GM18498 (cell line): ENCODE measurements around the gene PHF20.
"Not testable (repeated sequence)": the region's sequence is repeated elsewhere in the genome, so short reads cannot be mapped to it uniquely, and the experiment has no call there.

Experiments used
- ATAC-seq: cut with Tn5 transposase; IDR thresholded peaks from one replicate; pipeline ENCODE4 v1.9.1; 2021; ENCODE audit warnings: mild to moderate bottlenecking, moderate library complexity; ENCODE audit not compliant: unreplicated experiment

The PHF20 gene

DNA sequence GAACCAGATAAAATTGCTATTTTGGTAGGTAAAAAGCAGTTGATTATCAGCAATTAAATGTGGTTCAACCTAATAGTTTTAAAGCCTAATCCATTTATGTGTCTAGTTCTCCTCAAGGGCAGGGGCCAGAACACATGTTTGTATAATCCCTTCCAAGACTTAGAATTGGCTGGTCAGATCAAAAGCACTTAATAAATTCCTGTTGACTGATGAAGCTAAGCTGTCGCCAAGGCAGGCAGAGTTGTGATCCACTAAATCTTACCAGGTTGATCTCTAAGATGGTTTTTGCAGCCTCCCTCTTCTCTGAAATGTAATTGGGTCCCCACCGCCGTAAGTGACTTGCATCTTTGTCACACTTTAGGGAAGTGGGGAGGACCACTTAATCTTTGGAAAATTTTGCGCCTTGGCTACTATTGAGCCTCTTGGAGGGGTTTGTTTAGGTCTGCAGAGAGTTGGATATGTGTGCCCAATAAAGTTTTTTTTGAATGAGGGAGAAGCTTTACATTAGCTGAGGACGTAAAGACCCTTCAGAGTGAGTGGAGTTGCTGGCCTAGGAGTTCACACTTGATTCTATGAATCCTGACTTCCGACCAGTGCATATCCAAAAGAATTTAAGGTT is 65.9 kb downstream of the PHF20 start:
- no peak for ATAC-seq

DNA sequence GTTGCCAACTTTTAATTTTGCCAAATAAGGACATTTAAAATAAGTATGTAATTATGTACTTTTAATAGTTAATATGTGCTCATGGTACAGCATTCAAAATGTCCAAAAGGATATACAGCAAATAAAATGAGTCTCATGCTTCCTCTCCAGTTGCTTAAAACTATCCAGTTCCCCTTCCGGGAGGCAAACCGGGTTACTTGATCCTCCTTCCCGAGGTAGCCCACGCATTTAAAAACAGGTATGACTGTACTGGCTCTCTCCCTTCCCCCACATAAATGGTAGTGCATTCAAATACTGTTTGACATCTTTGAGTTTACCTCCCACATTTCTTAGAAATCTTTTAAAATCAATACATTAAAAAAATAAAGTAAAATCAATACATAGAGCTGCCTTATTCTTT is 66.4 kb downstream of the PHF20 start:
- no peak for ATAC-seq

DNA sequence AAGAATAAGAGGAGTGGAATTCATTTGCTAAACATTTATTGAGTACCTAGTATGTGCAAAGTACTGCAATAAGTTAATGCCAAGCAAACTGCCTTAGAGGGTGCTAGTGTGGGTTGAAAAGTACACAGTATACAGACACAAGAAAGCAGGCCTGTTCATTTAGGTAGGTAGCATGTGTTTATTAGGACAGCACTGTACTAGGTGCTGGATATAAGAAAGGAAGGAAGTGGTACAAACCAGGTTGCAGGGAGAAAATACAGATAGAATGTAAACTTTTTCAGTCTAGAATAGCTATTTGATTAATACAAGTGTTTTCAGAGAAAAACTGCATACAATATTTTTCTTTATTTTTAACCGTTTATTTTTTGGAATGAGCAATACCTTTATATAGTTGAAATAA is 68.1 kb downstream of the PHF20 start:
- ATAC-seq = no peak

DNA sequence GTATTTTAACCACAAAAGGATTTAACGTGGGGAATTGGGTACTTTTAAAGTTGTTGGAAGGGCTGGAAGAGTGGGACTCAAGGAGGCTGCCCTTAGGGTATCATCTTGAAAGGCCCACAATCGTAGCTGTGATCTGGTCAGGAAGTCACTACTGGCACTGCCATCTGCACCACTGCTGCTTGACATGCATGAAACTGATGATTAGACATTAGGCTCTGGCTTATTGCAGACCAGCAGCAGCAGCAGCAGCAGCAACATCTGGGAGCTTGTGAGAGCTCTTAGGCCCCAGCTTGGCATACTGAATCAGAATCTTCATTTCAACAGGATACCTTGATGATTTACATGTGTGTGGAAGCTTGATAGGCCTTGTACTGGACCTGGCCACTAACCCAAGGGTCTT is 68.6 kb downstream of the PHF20 start:
- ATAC-seq = no peak

DNA sequence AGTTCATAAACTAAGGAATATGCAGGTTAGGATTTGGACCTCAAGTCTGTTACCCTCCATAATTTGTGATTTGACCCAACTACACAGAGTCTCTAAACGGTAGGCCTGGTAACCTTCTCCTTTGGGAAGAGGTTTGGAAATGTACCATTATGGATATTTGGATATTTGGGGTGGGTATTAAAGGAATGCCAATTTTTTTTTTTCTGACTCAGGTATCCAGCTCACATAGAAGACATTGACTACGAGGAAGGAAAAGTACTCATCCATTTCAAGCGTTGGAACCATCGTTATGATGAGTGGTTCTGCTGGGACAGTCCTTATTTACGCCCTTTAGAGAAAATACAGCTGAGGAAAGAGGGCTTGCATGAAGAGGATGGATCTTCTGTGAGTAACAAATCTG is 70.5 kb downstream of the PHF20 start:
- ATAC-seq = no peak

DNA sequence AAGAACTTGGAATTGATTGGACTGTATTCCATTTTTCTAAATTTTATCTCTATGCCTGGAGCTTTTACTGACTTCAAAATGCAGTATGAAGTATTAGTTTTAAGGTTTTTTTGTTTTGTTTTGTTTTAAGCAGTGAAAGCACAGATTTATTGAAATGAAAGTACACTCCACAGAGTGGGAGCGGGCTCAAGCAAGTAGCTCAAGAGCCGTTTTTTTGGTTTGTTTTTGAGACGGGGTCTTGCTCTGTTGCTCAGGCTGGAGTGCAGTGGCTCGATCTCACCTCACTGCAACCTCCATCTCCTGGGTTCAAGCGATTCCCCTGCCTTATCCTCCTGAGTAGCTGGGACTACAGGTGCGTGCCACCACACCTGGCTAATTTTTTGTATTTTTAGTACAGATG is 72.1 kb downstream of the PHF20 start:
- ATAC-seq = not testable (repeated sequence)

DNA sequence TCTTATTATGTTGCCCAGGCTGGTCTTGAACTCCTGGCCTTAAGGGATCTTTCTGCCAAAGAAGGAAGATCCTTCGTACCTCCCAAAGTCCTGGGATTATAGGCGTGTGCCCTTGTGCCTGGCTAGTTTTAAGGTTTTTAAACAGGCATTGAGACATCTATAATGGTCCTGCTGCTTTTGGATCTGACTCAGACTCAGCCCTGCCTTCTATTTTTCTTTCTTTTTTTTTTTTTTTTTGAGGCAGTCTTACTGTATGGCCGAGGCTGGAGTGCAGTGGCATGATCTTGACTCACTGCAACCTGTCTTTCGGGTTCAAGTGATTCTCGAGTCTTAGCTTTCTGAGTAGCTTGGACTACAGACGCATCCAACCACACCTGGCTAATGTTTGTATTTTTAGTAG is 73.7 kb downstream of the PHF20 start:
- ATAC-seq = no peak

DNA sequence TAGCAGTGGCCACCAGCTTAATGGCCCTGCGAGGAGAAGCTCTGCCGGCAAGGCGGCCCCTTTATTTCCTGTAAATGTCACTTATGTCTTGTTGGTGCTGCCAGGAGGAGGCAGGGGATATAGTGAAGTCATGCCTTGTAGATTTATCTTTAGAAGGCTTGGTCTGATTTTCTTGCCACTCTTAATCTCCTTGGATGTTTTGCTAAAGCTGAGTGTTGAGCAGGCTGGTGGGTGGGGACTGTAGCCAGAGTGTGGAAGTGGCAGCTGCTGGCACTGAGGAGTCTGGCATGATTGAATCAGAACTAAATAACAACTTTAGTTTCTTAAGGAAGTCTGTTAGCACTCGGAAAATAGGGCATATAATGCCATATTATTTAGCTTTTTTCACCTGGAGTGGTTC is 77.9 kb downstream of the PHF20 start:
- ATAC-seq = no peak

DNA sequence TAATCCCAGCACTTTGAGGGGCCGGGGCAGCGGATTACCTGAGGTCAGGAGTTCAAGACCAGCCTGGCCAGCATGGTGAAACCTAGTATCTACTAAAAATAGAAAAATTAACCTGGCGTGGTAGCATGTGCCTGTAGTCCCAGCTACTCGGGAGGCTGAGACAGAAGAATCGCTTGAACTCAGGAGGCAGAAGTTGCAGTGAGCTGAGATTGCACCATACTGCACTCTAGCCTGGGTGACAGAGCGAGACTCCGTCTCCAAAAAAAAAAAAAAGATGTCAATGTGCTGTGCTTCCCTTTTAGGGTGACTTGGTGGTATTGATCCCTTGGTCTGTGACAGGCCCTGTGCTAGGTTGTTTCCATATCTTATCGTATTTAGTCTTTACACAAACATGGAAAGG is 79.8 kb downstream of the PHF20 start:
- not testable (repeated sequence) for ATAC-seq

DNA sequence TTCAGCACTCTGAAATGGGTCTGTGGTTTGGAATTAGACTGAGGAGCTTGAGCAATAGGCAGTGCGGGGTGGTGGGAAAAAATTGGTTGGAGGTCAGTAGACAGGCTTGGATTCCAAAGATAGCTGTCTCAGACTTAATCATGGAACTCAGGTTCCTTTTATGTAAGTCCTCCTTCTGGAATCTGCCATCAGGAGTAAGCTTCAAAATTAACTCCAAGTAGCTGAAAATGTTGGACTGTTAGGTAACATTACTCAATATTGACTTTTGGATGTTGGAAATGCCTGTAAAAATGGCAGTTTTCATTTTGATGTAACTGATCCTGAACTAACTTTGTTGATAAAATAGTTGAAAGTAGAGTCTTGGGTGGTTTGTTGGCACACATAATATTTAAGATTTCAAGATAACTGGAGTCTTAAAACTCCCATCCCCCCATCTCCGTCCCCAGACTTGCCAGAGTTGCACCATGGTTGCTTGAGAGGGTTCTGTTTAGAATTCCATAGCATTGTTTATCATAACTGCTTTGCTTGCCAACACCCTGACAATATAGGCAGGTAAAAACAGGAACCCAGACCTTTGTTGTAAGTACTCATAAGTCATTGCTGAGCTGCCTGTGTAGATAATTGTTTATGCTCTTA is 83.0 kb downstream of the PHF20 start:
- ATAC-seq = no peak

DNA sequence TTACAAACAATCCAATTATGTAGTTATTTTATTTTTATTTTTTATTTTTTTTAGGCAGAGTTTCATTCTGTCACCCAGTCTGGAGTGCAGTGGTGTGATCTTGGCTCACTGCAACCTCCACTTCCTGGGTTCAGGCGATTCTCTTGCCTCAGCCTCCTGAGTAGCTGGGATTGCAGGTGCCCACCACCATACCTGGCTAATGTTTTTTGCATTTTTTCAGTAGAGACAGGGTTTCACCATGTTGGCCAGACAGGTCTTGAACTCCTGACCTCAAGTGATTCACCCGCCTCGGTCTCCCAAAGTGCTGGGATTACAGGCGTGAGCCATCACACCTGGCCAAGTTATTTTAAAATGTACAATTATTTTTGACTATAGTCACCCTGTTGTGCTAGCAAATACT is 83.8 kb downstream of the PHF20 start:
- ATAC-seq = not testable (repeated sequence)

DNA sequence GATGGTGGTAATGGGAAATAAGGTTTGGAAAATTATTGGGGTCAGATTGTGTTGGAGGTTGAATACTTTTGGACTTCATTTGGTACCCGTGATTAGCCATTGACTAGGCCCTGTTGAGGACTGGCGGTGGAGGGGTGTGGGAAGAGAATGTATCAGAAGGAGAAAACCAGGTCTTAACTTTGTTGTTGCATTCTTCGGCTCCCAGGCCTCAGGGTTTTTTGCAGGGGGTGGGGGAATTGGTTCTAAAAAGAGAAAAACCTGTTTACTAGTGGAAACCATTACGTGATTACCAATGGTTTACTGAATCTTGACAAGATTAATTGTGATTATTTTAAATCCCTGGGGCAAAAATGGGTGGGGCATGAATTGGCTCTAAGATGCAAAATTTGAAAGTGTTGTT is 85.1 kb downstream of the PHF20 start:
- no peak for ATAC-seq

DNA sequence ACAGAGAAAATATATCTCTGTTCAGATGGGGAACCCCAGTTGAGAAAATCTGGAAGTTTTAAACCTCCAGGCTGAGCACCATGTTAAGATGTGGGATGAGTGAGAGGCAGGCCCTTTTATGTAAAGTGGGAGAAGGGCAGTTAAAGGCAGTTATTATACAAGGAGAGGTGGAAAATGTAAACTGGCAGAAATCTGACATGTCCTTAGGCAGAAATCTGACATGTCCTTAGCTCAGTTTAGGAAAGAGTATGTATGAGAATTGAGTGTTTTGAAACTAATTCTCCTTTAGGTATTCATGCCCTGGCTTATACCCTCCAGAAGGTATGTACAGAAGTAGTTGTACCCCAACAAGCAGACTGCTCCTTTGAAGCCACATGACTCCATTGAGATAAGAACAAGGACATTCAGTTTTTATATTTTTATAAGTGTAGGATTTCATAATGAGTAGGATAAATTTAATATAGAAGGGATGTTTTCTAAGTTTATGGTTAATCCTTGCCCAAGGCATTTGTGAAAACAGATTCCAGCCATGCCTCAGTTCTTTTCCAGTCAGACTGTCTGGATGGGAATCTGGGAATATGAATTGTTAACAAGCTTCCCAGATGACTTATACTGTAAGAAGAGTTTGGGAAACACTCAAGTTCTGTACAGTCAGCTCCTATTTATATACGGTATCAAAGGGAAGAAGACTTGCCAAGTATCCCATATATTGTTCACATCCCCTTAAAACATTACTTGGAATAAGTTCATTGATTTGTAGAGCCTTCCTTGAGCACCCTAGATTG is 94.8 kb downstream of the PHF20 start:
- ATAC-seq = no peak

DNA sequence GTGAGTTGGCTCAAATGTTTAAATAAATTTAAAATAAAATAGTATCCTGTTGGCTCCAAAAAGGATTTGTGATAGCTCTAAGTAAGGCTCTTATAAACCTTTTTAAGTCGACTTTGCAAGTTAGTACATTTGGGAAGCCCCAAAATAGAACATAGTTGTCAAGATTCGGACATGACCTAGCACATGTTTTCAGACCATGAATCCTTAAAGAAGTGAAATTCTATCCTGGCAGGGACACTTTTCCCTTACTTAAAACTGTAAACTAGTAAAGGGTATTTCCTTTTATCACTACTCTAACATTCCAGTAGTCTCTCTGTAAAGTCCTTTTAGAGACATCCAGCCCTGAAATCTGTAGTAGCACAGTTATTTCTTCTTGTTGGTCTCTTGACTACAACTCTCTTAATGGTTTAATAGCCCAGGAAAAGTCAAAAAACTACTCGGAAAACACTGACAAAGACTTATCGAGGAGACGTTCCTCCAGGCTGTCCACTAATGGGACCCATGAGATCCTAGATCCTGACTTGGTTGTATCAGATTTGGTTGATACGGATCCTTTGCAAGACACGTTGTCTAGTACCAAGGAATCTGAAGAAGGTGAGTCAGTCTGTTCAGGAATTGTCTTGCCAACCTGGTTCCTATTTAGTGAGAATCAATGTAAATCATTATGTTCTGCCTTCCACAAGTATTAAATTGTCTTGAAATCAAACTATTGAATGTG is 98.9 kb downstream of the PHF20 start:
- ATAC-seq = no peak

DNA sequence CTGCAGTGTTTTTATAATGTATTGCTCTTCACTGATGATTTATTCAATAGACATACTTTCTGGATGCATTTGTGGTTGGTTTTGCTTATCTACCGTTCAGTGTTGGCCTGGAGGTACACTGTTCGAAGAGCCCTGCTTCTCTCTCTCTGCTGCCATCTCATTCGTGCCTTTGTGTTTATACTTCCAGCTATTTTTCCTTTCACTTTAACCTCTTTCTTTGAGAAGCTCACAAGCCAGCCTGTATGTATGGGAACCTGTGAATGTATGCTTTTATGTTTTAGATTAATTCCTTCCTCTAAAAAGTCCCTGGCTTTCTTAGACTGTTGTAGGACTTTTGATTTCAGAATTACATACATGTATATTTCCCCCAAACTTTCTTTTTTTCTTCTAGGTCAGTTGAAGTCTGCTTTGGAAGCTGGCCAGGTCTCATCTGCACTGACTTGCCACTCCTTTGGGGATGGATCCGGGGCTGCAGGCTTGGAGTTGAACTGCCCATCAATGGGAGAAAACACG is 99.5 kb downstream of the PHF20 start:
- no peak for ATAC-seq

DNA sequence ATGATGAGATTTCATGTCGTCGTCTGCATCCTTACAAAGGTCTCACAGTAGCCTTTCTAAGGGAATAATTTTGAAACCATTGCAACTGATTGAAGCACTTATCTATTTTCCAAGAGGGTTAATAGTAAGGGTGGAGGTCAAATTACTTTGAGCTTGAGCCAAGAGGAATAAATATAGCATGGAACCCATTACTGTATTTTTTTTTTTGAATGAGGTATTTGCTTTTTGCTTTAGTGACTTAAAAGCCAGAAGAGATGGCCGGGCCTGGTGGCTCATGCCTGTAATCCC is 104.2 kb downstream of the PHF20 start:
- ATAC-seq = no peak

DNA sequence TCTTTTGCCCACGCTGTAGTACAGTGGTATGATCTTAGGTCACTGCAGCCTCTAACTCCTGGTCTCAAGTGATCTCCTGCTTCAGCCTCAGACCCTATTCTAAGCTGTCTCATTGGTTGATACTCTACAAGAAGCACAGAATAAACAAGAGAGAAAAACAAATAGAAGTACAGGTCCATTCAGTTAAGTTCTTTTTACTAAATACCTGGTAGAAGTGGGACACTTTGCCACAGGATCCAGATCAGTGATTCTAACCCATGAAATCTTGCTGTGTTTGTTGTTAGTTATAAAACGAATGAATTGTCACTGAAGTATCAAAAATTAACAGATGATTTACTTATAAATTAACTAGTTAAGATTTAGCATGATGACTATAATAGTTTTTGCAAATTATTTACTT is 105.8 kb downstream of the PHF20 start:
- no peak for ATAC-seq

DNA sequence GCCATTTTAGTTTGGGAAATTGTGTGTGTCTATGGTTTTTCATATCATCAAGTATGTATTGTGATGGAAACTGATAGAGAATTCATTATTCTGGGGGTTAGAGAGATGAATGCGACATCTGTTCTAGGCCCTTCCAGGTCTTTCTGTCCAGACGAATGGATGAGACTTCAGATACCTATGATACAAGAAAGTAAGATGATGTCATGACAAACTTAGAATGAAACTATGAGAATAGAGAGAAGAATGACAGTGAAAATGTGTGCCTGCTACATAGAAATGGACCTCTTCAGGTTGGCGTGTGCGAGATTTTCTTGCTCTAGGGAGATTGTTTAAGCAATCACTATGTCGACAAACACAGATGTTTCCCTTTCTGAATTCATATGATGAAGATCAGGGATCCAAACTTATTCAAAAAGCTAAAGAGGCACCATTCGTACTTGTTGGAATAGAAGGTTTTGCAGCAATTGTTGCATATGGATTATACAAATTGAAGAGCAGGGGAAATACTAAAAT is 106.4 kb downstream of the PHF20 start:
- ATAC-seq = no peak

DNA sequence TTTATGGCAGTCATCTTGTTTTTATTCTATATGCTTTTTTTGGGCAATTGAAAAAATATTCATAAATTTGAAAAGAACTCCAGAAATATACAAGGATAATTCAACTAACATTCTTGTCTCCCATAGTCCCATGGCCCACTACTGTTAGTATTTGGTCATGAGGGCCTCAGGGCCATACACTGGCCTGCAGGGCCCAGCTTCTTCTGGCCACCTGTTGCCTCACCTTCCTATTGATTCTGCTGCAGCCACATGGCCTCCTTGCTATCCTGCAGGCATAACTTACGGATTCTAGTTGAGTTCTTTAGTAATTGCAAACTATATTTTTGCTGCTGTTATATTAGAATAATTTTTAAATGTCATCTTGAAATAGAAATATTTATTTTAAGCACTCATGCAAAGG is 109.9 kb downstream of the PHF20 start:
- ATAC-seq = no peak

DNA sequence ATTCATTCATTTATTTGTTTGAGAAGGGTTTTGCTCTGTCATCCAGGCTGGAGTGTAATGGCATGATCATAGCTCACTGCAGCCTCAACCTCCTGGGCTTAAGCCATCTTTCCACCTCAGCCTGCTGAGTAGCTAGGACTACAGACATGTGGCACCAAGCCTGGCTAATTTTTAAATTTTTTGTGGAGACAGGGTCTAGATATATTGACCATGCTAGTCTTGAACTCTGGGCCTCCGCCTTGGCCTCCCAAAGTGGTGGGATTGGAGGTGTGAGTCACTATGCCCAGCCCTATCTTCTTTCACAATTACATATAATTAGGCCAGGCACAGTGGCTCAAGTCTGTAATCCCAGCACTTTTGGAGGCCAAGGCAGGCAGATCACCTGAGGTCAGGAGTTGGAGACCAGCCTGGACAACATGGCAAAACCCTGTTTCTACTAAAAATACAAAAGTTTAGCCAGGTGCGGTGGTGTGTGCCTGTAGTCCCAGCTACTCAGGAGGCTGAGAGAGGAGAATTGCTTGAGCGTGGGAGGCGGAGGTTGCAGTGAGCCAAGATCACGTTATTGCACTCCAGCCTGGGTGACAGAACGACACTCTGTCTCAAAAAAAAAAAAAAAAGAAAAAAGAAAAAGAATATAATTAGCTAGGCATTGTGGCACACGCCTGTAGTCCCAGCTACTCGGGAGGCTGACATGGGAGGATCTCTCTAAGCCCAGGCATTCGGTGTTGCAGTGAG is 110.8 kb downstream of the PHF20 start:
- ATAC-seq = not testable (repeated sequence)

DNA sequence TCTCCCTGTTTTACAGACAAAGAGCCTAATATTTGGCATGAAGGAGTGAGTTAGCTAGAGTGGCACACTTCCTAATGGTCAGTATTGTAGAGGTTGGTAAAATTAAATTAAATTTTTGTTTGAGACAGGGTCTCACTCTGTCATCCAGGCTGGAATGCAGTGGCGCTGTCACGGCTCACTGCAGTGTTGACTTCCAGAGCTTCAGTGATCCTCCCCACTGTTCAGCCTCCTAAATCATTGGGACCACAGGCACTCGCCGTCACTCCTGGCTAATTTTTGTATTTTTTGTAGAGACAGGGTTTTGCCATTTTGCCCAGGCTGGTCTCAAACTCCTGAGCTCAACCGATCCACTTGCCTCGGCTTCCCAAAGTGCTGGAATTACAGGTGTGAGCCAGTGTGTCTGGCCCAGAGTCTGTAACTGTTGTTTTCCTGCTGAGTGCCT is 111.5 kb downstream of the PHF20 start:
- no peak for ATAC-seq
